Parathyroid adenoma (tissue), 2 donors: Measurements from ENCODE around the gene MDN1.
A peak's percentile ranks its signal among the peaks of the same experiment; 100 is the strongest.
"Not testable (repeated sequence)": the region's sequence is repeated elsewhere in the genome, so short reads cannot be mapped to it uniquely, and the experiment has no call there.

Experiments used
- H2AFZ ChIP-seq: fragments of 300-600 bp; sonication (generic); one replicate; pipeline ENCODE4 v1.7.0; 2017; ENCODE audit warnings: antibody characterized with exemption, mild to moderate bottlenecking
- H3K27ac ChIP-seq: fragments of 300-600 bp; sonication (generic); one replicate; pipeline ENCODE4 v1.7.0; 2017
- H3K27me3 ChIP-seq: fragments of 300-600 bp; sonication (generic); one replicate; pipeline ENCODE4 v1.7.0; 2017; ENCODE audit warnings: low read length; ENCODE audit not compliant: control insufficient read depth, insufficient read depth
- H3K36me3 ChIP-seq: fragments of 300-600 bp; sonication (generic); one replicate; pipeline ENCODE4 v1.7.0; 2017; ENCODE audit warnings: low read length; ENCODE audit not compliant: control insufficient read depth, insufficient read depth
- H3K4me1 ChIP-seq: fragments of 300-600 bp; sonication (generic); one replicate; pipeline ENCODE4 v1.7.0; 2017; ENCODE audit warnings: control low read depth
- H3K4me2 ChIP-seq: fragments of 300-600 bp; sonication (generic); one replicate; pipeline ENCODE4 v1.7.0; 2017; ENCODE audit warnings: low read length
- H3K4me3 ChIP-seq: fragments of 300-600 bp; sonication (generic); one replicate; pipeline ENCODE4 v1.7.0; 2017; ENCODE audit warnings: low read depth, low read length
- H3K79me2 ChIP-seq: fragments of 300-600 bp; sonication (generic); one replicate; pipeline ENCODE4 v1.7.0; 2017; ENCODE audit warnings: control low read depth
- H3K9ac ChIP-seq: fragments of 300-600 bp; sonication (generic); one replicate; pipeline ENCODE4 v1.7.0; 2017; ENCODE audit warnings: mild to moderate bottlenecking
- H3K9me3 ChIP-seq: fragments of 300-600 bp; sonication (generic); one replicate; pipeline ENCODE4 v1.7.0; 2017; ENCODE audit warnings: low read length; ENCODE audit not compliant: control insufficient read depth
- CTCF ChIP-seq: fragments of 300-600 bp; sonication (generic); IDR thresholded peaks from one replicate; pipeline ENCODE4 v1.7.0; 2017; ENCODE audit warnings: antibody characterized with exemption, mild to moderate bottlenecking
- donor health status: primary hyperparathyroidism.

MDN1 gene

GRCh38 chr6:89818977-89819335 lies 638 bp downstream of the MDN1 start:
- Histone ChIP-seq H3K9me3 (no peaks in the 10 kb centered on the region), H3K4me3 (peak overlapping the region; percentile 89), H3K27ac (peak overlapping the region; percentile 77), H3K27me3 (no peaks in the 10 kb centered on the region), H3K79me2 (peaks cover 9% of the 10 kb centered on the region), H3K9ac (peak overlapping the region; percentile 51), H3K4me1 (no peaks in the 10 kb centered on the region), H3K36me3 (no peaks in the 10 kb centered on the region), H3K4me2 (peak overlapping the region; percentile 99), H2AFZ (peak overlapping the region; percentile 83)
- no peak for TF ChIP-seq CTCF

GRCh38 chr6:89817481-89817880 lies 2.1 kb downstream of the MDN1 start:
- Histone ChIP-seq H3K27me3 (no peaks in the 10 kb centered on the region), H3K9ac (no peak overlapping the region), H2AFZ (no peak overlapping the region), H3K79me2 (peaks cover 9% of the 10 kb centered on the region), H3K4me1 (no peaks in the 10 kb centered on the region), H3K27ac (no peak overlapping the region), H3K4me2 (no peak overlapping the region), H3K4me3 (no peak overlapping the region), H3K36me3 (no peaks in the 10 kb centered on the region), H3K9me3 (no peaks in the 10 kb centered on the region)
- TF ChIP-seq CTCF: no peak

- not testable (repeated sequence) for H3K36me3 ChIP-seq, H2AFZ ChIP-seq, H3K4me2 ChIP-seq, H3K9me3 ChIP-seq, H3K27me3 ChIP-seq, H3K4me3 ChIP-seq, H3K4me1 ChIP-seq, H3K9ac ChIP-seq, H3K27ac ChIP-seq
- peaks cover 11% of the 10 kb centered on the region for H3K79me2 ChIP-seq
Measured at GRCh38 chr6:89813422-89813821, 6.2 kb downstream of the MDN1 start.

GRCh38 chr6:89807581-89807980 lies 12.0 kb downstream of the MDN1 start:
- Histone ChIP-seq H3K4me2 (no peak overlapping the region), H3K4me3 (no peak overlapping the region), H3K36me3 (no peaks in the 10 kb centered on the region), H2AFZ (no peak overlapping the region), H3K27me3 (no peaks in the 10 kb centered on the region), H3K27ac (no peak overlapping the region), H3K4me1 (peaks cover 2% of the 10 kb centered on the region), H3K9me3 (no peaks in the 10 kb centered on the region), H3K9ac (no peak overlapping the region), H3K79me2 (peaks cover 2% of the 10 kb centered on the region)
- TF ChIP-seq CTCF: no peak

GRCh38 chr6:89805814-89806371 lies 13.7 kb downstream of the MDN1 start:
- no peak overlapping the region for H3K4me3 ChIP-seq
- TF ChIP-seq CTCF: no peak
- no peak overlapping the region for H2AFZ ChIP-seq
- H3K27ac ChIP-seq: no peak overlapping the region
- peaks cover 2% of the 10 kb centered on the region for H3K4me1 ChIP-seq
- no peak overlapping the region for H3K4me2 ChIP-seq
- no peaks in the 10 kb centered on the region for H3K36me3 ChIP-seq
- H3K9me3 ChIP-seq: no peaks in the 10 kb centered on the region
- peaks cover 2% of the 10 kb centered on the region for H3K79me2 ChIP-seq
- no peaks in the 10 kb centered on the region for H3K27me3 ChIP-seq
- no peak overlapping the region for H3K9ac ChIP-seq
